ENCODE measurements around the gene SLC12A9.

SLC12A9 gene

DNA sequence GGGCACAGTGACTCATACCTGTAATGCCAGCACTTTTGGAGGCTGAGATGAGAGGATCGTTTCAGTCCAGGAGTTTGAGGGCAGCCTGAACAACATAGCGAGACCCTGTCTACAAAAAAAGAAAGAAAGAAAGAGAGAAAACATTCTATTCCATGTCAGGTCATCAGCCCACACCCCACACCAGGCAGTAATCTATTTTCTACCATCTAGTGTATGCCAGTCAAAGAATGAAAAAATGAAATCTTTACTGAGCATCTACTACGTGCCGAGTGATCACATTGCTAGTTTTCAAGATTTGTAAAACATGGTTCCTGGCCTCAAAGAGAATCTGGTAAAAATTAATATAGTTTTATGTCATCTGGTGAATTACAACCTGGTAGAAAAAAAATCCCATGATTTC lies 22.1 kb upstream of the SLC12A9 start:
- Histone ChIP-seq H3K4me1 (ENCODE audit: control insufficient read depth, low read length) (0 out of 2 replicates have a peak, but pooled peaks cover 4% of the 10 kb centered on the region), H3K79me2 (ENCODE audit: control insufficient read depth, low read length) (no peaks in the 10 kb centered on the region), H3K9me2 (replicated peaks; ENCODE audit: control insufficient read depth, low read length) (no peaks in the 10 kb centered on the region), H4K20me1 (ENCODE audit: control insufficient read depth, insufficient read depth, low read depth, low read length) (no peaks in the 10 kb centered on the region), H3K27ac (ENCODE audit: low read depth, low read length) (no peak overlapping the region), H3K9me3 (ENCODE audit: control insufficient read depth, insufficient read depth, low read length) (no peaks in the 10 kb centered on the region), H3K4me3 (ENCODE audit: low read length) (no peak overlapping the region), H3K27me3 (ENCODE audit: control insufficient read depth, low read length) (peaks cover 37% of the 10 kb centered on the region), H3K36me3 (ENCODE audit: control insufficient read depth, low read length) (no peaks in the 10 kb centered on the region), H3K4me2 (ENCODE audit: low read length) (no peak overlapping the region), H3F3A (ENCODE audit: control insufficient read depth, insufficient read depth) (no peaks in the 10 kb centered on the region)
- TF ChIP-seq, protein P1, sequence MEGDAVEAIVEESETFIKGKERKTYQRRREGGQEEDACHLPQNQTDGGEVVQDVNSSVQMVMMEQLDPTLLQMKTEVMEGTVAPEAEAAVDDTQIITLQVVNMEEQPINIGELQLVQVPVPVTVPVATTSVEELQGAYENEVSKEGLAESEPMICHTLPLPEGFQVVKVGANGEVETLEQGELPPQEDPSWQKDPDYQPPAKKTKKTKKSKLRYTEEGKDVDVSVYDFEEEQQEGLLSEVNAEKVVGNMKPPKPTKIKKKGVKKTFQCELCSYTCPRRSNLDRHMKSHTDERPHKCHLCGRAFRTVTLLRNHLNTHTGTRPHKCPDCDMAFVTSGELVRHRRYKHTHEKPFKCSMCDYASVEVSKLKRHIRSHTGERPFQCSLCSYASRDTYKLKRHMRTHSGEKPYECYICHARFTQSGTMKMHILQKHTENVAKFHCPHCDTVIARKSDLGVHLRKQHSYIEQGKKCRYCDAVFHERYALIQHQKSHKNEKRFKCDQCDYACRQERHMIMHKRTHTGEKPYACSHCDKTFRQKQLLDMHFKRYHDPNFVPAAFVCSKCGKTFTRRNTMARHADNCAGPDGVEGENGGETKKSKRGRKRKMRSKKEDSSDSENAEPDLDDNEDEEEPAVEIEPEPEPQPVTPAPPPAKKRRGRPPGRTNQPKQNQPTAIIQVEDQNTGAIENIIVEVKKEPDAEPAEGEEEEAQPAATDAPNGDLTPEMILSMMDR (IDR thresholded peaks at IDR 0.05; ENCODE audit: low read depth, low read length, poor library complexity, severe bottlenecking), result no peak
- no peak for TF ChIP-seq EZH2phosphoT487 (IDR thresholded peaks at IDR 0.05; ENCODE audit: borderline replicate concordance, low read length)

DNA sequence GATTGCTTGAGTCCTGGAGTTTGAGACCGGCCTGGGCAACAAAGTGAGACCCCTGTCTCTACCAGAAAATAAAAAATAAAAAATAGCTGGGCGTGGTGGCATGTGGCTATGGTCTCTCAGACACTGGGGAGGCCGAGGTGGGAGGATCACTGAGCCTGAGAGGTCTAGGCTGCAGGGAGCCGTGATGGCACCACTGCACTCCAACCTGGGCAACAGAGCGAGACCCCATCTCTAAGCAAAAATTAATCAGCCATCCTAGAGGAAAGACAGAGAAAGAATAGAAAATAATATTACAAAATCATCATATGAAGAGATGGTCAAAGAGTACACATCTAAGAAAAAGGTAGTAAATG lies 20.3 kb upstream of the SLC12A9 start:
- TF ChIP-seq EZH2phosphoT487 (IDR thresholded peaks at IDR 0.05; ENCODE audit: borderline replicate concordance, low read length), result no peak
- TF ChIP-seq, protein P1 (IDR thresholded peaks at IDR 0.05; ENCODE audit: low read depth, low read length, poor library complexity, severe bottlenecking), result no peak
- no peak overlapping the region for H3K4me2 ChIP-seq (ENCODE audit: low read length)
- peaks cover 21% of the 10 kb centered on the region for H3K27me3 ChIP-seq (ENCODE audit: control insufficient read depth, low read length)
- no peaks in the 10 kb centered on the region for H3K9me3 ChIP-seq (ENCODE audit: control insufficient read depth, insufficient read depth, low read length)
- 0 out of 2 replicates have a peak, but pooled peaks cover 2% of the 10 kb centered on the region for H3F3A ChIP-seq (ENCODE audit: control insufficient read depth, insufficient read depth)
- no peak overlapping the region for H3K4me3 ChIP-seq (ENCODE audit: low read length)
- no peaks in the 10 kb centered on the region for H3K9me2 ChIP-seq (replicated peaks; ENCODE audit: control insufficient read depth, low read length)
- no peaks in the 10 kb centered on the region for H4K20me1 ChIP-seq (ENCODE audit: control insufficient read depth, insufficient read depth, low read depth, low read length)
- H3K27ac ChIP-seq (ENCODE audit: low read depth, low read length), result no peak overlapping the region
- no peaks in the 10 kb centered on the region for H3K79me2 ChIP-seq (ENCODE audit: control insufficient read depth, low read length)
- H3K36me3 ChIP-seq (ENCODE audit: control insufficient read depth, low read length), result no peaks in the 10 kb centered on the region
- H3K4me1 ChIP-seq (ENCODE audit: control insufficient read depth, low read length), result peaks cover 9% of the 10 kb centered on the region

DNA sequence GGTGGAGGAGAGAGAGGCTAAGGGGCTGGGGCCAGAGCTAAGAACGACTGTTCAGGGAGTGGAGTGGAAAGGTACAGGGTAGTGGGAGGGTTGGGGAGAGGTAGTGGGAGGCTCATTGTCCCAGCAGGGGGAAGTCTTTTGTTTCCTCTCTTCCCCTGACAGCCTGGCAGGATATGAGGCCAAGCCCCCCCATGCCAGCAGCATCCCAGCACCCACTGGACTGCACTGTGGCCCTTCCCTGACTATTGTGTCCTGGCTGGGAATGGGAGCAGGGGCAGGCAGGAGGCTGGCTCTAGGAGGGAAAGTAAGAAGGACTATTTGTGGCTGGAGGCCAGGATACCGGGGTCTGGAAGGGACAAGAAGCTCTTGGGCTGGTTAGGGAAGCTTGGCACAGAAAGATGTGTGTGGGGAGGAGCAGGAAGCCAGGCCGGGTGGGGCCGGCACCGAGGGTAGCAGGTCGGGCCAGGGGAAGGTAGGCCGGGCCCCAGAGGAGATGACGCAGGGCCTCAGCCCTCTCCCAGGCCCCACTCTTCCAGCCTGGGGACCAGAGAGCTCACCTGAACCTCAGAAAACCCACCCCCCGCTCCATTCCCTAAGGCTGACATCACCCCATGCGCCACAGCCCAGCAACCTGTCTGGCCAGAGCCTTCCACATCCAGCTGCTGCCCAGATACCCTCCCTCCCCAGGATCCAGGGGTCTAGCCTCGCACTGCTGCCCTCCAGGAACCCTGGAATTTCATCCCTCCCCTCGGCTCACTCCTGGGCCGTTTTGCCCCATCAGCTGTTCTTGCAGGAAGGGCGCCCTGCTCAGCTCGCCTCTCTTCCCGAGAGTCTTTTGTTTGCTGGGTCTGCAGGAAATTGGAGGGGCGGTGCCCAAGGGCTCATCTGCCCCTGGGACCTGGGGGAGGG lies 16.4 kb upstream of the SLC12A9 start:
- Histone ChIP-seq H3K36me3 (ENCODE audit: control insufficient read depth, low read length) (no peaks in the 10 kb centered on the region), H3K27ac (ENCODE audit: low read depth, low read length) (no peak overlapping the region), H3K79me2 (ENCODE audit: control insufficient read depth, low read length) (no peaks in the 10 kb centered on the region), H3K27me3 (ENCODE audit: control insufficient read depth, low read length) (no peaks in the 10 kb centered on the region), H3K9me2 (replicated peaks; ENCODE audit: control insufficient read depth, low read length) (no peaks in the 10 kb centered on the region), H3K4me3 (ENCODE audit: low read length) (no peak overlapping the region), H3K4me2 (ENCODE audit: low read length) (no peak overlapping the region), H3K4me1 (ENCODE audit: control insufficient read depth, low read length) (peaks cover 9% of the 10 kb centered on the region), H4K20me1 (ENCODE audit: control insufficient read depth, insufficient read depth, low read depth, low read length) (no peaks in the 10 kb centered on the region), H3F3A (ENCODE audit: control insufficient read depth, insufficient read depth) (0 out of 2 replicates have a peak, but pooled peaks cover 2% of the 10 kb centered on the region), H3K9me3 (ENCODE audit: control insufficient read depth, insufficient read depth, low read length) (no peaks in the 10 kb centered on the region)
- TF ChIP-seq, protein P1 (IDR thresholded peaks at IDR 0.05; ENCODE audit: low read depth, low read length, poor library complexity, severe bottlenecking), result no peak
- TF ChIP-seq EZH2phosphoT487 (IDR thresholded peaks at IDR 0.05; ENCODE audit: borderline replicate concordance, low read length), result no peak
